GM21737 (cell line): ENCODE results near the gene DEDD2.

ENCODE experiments used
- ATAC-seq: cut with Tn5 transposase; IDR thresholded peaks from one replicate; pipeline ENCODE4 v1.9.1; 2021; ENCODE audit warnings: mild to moderate bottlenecking, moderate library complexity; ENCODE audit not compliant: unreplicated experiment

Gene DEDD2

DNA sequence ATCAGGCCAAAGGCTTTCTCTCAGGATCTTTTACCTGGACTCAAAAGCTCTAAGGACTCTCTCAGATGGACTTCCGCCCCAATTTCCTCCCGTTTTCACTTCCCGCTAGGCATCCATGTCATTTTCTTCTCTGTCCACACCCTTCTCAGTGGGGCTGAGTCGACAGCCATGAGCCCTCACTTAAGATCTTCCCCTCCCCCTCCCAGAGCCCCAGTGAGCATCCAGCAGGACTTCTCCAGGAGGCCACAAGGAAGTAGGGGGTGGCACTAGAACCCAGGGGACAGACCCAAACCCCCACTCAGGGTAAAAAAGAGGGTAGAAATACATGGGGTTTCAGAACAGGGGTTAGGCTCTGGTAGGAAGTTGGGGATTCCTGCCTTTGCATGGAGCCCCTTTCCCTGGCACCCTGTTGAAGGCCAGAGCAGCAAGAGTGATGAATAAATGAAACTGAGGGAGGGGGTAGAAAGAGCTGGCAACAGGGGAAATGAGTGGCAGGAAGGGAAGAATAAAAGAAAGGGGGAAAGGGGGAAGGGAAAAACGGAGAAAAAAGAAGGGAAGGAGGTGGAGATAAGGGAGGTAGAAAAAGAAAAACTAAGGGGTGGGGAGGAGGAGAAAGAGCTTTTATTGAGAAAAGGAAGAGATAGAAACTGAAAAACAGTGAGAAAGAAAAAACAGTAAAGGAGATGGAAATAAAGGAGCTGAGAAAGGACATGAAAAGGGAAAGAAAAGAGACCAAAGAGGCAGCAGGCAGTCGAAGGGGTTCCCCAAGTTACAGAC lies 42.3 kb downstream of the DEDD2 start:
- ATAC-seq: no peak

DNA sequence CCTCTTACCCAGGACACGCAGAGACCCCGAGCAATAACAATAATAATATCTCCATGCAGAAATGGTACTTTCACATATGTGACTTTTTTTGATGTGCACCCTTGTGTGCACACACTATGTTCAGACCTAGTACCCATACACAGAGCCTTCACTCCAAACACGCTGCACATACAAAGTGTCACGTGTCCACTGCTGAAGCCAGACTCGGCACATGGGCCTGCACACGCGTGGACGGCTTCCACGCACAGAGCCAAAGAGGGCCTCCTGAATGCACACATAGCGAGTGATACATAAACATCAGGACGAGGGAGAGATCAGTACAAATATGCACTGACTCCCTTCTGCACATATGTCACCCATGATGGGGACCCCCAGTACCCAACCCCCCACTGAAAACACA lies 43.3 kb downstream of the DEDD2 start:
- ATAC-seq: no peak

DNA sequence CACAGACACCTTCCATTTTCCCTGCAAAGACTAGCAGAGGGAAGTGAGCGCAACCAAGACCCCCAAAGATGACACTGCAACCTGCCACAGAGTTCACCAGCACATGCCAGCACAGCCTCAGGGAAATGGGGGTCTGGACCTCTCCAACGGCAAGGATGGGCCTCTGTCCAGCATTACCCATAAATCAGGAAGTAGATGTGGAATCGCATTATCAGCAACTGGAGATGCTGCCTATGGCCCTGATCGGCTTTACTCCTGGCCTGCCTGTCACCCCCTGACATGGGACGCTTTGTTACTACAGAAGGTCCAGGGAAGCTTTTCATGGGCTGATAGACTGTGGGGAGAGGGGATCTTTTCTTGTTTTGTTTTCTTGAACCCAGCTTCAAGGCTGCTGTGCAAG lies 43.8 kb downstream of the DEDD2 start:
- ATAC-seq: no peak

DNA sequence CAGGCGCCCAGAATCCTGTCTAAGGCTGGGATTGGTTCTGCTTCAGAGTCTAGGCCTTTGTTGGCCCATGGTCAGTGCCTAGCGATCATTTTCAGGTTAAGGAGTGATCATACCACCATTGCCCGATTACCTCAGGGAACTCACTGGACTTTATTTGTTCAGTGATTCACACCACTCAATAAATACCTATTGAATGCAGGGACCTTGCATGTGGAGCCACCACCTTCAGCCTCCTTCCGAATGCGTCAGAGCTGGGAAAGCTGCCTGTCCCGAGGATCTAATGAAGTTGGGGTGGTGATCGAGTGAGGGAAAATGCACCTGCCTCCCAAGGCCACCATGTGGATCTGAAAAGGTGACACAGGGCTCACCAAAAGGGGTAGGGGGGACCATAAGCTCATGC lies 45.2 kb downstream of the DEDD2 start:
- no peak for ATAC-seq

DNA sequence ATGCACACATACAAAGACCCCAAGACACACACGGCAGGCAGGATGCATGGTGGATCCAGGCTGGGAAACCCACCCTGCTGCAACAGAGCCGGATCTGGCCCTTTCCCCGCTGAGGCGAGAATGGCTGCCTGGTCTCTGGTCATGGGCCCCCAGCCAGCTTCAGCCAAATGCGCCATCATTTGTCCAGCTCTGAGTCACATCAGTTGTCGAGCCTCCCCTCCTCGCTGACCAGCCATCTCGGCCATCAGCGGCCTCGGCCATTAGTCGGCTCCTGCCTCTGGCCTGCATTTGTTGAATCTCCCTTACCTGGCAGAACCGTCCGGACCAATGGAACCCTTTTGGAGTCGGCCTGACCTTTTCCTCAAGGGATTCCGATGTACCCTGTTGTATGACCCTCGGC lies 46.8 kb downstream of the DEDD2 start:
- no peak for ATAC-seq

DNA sequence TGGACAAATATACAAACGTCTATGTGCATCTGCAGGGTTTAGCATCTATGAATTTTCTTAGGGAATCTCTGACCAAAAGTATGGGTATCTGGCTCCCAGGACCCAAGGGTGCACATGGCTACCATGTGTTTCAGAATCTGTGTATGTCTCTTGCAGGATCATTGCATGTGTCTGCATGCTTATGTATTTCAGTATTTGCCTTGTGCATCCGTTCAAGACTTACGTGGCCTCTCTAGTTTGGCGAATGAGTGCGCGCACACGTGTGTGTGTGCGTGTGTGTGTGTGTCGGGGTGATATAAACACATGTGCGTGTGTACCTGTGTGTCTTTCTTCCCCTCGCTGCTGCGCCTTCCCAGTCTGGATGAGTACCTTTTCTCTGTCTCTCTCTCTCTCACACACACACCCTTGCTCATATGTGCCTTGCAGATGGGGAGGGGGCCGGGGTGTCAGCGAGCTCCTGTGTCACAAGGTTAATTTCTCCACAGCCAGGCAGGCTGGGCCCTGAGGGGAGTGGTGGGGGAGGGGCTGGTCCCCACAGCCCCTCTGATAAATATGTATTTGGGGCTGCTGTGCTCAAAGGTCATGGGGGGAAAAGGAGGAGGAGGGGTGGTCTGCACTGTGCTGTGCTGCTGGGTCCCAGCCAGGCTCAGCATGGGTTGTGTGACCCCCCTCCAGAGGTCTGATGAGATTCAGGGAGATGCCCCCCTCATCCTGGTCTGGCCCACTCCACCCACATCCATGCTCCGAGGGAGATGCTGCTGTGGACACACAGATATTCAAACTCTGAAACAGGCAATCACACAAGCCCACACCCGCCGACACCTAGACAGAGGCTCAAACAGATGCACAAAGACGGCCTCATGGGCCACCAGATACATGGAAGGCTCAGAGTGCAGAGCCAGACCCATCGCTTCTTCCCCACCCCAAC lies 47.7 kb downstream of the DEDD2 start:
- no peak for ATAC-seq

DNA sequence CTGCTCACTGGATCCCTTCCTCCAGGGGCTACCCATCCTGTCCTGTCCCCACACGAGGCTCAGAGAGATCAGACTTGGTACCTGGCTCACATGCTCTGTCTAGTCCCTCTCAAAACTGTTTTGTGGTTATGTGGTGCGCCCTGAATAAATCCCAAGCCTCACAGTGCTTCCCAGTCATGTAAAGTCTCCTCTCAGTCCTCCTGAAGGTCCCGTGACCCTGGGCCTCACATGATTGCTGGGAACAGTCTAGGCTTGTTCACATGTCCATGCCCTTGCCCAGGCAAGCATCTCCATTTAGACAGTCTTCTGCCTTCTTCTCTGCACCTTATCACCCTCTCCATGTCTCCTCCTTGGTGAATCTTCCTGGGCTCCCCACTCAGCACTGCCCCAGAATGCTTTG lies 49.3 kb downstream of the DEDD2 start:
- no peak for ATAC-seq

DNA sequence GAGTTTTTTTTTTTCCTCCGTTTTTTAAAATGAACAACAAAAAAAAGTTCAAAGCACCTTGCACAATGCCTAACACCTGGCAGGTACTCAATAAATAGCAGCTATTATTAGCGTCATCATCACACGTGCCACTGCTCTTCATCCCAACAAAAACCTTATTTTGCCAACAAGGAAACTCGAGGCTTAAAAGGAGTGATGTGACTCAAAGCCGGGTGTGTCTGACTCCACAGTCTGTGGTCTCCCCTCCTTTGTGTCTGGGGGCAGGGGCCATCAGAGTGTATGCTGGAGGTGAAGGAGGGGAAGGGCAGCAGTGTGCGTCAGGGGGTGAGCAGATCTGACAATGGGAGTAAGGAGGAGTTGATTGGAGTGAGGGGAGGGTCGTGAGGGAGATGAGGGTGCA lies 51.2 kb downstream of the DEDD2 start:
- ATAC-seq: no peak

DNA sequence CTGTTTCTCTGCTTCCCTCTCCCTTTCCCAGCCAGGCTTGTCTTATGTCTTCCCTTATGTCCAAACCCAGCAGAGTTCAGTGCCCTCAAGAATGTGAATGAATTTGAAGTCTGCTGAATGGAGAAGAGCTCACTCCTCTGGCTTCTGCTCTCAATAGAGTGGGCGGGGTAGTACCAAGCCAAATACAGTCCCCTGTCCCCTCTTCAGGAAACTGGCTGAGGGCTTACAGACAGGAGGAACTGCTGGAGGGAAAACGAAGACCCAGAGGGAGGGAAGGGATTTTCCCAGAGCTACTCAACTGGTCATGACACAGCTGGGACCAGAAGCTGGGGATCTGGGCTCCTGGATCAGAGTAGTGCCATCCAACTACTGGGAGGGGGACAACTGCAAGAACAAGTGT lies 52.3 kb downstream of the DEDD2 start:
- ATAC-seq: no peak

DNA sequence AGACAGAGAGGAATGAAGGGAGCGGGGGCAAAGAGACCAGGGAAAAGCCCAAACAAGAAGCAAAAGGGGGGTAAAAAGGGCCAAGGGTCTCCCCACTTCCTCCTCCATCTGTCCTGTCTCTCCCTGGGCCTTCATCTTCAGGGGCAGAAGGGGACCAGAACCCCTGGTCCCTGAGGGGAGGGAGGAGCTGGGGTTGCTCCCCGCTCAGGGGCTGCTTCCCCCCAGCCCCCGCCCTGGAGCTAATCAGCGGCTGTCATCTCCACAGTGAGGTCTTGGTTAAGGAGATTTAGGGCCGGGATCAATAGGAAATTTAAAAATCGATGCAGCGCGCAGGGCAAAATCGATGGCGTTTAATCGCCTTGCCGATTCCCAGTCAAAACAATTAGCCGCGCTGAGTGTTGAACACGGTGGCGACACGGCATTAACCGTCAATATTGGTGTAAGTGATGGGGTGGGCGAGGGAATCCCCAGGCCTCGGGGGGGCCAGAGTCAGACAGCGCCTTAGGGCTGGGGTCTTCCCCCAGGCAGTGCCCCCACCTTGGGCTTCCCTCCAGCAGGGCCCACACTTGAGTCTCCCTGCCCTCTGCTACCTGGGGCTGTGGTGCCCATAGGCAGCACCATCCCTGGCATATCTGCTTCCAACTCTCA lies 55.7 kb downstream of the DEDD2 start:
- ATAC-seq: no peak

DNA sequence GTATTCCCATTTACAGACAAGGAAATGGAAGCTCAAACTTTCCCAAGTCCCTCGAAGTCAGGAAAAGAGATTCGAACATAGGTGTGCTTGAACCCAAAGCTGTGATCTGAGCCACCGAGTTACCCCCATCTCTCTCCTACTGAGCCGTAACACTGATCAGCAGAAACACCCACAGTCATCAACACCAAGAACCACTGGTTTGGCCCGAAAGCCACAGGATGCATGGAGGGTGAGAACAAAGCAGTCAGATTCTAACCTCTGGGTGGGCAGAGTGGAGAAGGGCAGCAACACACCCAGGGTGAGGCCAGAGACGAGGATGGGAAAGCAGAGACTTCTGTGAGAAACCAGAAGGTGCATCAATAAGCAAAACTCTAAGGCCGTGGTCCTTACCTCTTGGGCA lies 57.5 kb downstream of the DEDD2 start:
- no peak for ATAC-seq

DNA sequence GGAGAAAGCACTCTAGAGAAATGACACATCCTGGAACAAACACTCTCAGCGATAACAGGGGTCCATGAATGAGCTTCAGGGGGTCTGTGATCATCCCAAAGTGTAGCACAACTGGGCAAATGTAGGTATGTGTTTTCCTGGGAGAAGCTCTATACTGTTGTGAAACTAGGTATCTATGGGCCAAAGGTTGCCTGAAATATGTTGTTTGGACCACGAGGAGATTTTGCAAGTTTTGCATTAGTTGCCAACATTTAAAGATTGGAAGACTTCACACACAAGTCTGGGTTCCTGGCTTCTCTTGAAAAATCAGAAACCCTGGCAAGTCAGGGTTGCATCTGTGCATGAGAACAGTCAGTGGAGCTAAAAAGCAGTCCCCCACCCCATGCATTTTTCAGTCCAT lies 58.6 kb downstream of the DEDD2 start:
- ATAC-seq: no peak

DNA sequence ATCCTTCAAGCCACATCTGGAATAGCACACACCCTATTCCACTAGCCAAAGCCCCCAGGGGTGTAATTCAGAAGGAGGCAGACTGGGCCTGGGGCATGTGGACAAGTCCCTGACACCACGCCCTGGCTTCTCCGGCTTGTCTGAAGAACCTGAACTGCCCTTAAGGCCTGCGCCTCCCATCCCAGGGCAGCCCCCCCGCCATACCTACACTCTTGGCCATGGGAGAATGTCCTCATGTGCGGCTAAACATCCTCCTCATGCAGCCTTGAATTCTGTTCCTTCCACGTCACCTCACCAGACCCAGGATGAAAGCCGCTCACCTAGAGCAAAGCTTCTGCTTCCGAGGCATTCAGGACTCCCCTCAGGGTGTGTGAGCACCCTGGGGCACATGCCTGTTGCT lies 60.9 kb downstream of the DEDD2 start:
- ATAC-seq: no peak

DNA sequence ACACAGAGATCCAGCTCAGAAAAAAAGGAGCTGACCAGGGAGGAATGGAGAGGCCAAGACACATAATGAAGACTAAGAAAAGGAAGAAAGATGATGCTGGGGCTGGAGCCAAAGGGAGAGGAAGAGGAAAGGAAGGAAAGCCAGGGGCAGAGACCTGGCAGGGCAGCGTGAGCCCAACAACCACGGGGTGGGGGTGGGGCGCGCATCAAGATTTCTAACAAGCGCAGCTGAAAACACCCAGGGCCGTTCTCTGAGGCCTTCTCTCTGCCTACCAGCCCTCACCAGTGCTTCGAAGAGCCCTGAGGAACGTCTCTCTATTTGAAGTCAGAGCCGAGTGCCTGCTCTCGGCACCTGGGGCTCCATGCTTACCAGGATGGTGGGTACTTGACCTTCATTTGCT lies 61.7 kb downstream of the DEDD2 start:
- no peak for ATAC-seq

DNA sequence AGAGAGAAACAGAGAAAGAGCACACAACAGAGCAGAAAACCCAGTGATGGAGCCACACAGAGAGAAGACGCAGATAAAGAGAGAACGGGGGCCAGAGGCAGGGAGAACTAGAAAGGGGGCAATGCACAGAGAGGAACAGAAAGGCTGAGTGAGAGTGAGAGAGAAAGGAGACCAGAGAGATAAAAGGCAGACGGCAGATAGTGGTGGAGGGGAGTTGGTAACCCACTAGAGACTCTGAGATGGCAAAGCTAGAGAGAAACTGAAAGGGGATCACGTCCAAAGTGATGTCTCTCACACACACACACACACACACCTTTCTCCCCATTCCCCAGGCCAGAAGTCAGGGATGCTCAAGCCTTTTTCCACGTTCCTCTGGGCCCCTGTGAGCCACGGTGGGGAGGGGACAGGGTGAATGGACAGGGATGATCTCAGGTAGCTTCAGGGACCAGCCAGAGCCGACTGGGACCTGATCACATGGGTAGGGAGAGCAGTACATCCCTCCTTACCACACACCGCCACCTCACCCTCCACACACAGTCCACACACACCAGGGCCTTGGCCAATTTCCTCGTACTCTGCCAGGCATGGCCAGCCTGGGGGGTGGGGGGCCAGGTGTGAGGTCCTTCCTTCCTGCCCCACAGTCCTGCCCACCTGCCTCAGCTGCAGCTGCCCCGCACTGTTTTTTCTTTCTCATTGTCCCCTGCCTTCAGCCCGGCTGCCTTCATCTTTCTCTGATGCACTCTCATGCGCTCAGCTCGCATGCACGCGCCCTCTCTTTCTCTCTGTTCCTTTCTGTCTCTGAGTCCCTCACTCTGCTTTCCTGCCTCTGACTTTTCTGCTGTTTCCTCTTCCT lies 62.8 kb downstream of the DEDD2 start:
- ATAC-seq: no peak

DNA sequence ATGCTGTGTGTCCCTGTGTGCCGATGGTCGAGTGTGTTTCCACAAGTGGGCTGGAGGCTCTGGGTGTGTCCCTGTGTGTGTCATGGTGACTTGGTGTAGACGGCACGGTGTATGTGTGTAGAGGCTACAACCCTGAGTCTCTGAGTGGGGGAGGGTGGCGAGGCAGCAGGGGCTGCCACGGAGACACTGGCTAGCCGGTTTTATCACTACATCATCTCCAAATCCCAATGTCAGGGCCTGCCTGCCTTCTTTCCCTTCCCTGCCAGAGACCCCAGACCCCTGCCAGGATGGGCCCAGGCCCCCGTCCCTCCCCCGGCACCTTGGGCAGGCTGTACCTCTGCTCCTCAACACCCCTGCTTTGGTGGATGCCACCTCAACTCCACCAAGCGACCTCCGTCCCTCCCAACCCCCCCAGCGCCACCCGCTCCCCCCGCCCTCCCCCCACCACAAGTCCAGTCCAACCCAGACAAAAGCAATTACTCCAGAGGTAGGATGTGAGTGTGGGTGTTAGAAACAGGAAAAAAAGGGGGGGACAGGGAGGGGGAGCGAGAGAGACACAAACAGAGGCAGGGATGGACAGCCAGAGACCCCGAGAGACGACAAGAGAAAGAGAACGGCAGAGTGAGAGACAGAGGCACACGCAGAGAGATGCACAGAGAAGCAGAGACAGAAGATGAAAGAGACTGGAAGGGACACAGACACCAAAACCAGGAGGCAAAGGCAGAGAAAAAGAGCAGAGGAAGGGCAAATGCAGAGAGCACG lies 63.6 kb downstream of the DEDD2 start:
- no peak for ATAC-seq

DNA sequence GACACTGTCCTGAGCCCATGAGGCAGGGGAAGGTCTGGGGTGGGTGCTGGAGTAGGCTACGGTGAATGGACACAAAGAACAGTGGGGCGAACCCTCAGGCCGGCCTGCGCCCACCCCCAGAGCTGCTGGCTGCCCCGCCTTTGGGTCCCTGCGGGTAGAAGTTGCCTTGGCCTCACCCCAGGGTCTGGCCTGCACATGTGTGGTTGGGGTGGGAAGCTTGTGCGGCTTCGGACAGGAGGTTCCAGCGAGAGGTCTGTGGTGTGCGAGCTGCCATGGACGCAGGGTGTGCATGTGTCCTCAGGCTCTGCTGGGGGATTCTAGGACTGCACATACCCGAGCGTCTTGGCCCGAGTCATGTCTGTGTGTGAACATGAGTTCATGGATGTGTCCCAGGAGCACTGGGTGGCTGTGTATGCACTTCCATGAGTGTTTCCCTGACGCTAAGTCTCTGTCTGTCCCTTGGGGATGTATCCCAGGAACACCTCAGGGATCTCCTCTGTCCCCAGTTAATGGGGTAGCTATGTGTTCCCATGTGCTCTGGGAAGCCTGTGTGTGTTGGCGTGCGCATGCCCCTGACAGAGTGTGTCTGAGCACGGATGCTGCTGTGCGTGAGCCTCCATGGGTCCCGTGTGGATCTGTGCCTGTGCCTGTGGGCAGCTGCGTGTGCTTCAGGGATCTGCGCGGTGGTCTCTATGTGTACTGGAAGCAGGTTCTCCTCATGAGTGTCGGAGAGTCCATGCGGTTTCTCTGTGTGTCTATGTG lies 64.4 kb downstream of the DEDD2 start:
- ATAC-seq: no peak

DNA sequence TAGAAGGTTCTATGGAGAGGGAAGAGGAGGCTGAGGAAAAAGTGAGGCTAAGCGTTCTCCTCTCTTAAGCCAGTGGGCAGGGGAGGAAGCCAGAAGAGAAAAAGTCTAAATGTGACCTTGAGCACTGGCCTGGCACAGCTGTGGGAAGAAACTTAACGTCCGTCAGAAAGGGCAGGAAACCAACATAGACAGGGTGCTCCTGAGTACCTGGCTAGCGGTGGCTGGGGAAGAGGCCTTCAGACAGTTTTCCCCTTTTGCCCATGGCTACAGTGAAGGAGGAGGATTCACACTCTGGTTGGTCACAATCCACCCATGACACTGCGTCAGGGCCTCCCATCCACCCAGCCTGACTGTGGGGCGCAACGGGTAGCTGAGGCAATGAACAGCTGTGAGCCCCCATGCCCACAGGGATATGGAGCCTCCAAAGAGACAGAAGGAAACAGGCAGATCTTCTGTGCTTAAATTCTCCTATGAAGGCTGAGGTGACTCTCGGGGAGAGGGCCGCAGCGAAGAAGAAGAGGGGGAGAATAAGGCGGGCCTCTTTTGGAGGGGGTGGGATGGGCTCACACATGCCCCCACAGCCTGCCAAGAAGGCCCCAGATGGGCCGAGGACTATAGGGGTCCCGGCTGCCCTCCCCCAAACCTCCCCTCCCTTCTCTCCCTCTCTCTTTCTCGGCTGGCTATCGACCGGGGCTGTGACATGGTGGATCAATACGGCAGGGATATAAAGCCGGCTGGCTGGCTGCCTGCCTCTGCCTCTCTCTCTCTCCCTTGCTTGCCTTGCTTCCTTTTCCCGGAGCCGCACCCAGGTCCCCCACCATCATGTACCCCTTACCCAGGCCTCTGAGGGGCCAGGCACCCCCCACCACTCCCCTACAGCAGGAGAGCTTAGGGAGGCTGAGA lies 65.4 kb downstream of the DEDD2 start:
- ATAC-seq: no peak
